MV-4-11 (cell line): Measurements from ENCODE around the gene SMPDL3B.

ENCODE experiments used
- DNase-seq: peaks from one replicate; lab custom pipeline; 2025; lab: John Stamatoyannopoulos, UW

SMPDL3B gene

GRCh38 chr1:27934818-27935549, at the start of gene SMPDL3B:
TSS of gene SMPDL3B (plus strand) at chr1:27935000. CDS start at chr1:27935184, 184 bp downstream.
- no peak for DNase-seq

GRCh38 chr1:27885114-27885528, 49.7 kb upstream of the SMPDL3B start:
- peak; percentile 97 for DNase-seq

DNA sequence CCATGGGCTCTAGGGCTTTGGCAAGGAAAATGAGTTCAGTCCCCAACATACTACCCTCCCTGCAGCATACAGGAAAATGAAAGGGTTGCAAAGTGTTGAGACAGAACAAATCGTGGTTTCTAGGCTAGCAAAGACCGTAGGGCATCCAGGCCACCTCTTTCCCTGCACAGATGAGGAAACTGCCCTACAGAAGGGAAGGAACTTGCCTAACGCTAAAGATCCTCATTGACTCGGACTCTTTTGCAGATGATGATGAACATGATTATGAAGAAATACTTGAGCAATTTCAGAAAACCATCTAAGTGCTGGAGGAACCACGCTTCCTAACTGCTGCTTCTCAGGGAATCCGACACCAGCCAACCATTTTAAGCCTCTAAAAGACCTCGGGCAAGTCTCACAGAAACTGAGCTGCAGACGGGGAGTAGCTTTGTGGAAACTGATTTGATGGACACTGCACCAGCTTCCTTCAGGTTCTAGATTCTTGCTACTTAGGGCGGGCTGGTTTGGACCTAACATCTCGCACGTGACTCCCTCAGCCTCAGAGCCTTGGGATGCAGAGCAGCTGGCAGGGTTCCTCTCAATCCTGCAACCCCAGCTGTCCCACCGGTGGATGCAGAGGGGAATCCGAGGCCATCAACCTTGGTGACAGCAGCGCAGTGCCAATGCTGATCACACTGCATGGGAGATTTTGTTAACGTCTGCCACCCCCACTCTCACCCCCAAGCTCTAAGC, 49.0 kb upstream of the SMPDL3B start:
- peak; percentile 98 for DNase-seq

GRCh38 chr1:27886353-27886679, 48.5 kb upstream of the SMPDL3B start:
- peak; percentile 73 for DNase-seq

GRCh38 chr1:27886744-27887143, 48.1 kb upstream of the SMPDL3B start:
- DNase-seq: no peak

DNA sequence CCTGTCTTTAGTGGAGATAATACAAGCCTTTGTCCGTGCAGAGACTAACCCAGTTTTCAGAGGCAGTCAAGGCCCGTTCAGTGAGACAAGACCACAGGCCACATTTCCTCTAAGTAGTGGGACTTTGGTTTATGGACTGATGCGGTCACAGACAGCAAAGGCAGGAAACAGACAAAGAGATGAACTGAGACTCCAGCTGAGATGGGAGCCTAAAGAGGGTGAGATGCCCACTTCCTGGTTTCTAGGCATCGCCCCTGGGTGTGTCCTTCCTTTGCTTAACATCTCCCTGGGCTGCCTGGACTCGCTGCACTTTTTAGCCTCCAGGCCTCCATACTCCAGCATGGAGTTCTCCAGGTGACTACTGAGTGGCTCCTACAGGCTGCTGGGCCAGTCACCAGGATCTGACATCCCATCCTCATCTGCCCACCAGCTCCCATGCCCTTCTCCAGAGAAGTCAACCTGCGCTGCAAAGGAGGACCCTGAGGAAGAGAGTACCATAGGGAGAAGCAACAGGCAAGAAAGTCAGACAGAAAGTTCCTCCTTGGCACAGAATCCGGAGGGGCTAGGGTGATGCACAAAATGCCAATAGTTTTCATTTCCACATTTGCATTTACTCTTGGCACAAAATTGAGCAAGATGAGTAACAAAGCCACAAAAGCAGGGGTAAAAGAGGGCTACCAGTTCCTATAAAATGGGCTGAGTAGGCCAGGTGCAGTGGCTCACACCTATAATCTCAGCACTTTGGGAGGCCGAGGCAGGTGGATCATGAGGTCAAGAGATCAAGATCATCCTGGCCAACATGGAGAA, 47.4 kb upstream of the SMPDL3B start:
- peak; percentile 95 for DNase-seq

- no peak for DNase-seq
Observed at GRCh38 chr1:27889506-27889905, 45.3 kb upstream of the SMPDL3B start.

DNA sequence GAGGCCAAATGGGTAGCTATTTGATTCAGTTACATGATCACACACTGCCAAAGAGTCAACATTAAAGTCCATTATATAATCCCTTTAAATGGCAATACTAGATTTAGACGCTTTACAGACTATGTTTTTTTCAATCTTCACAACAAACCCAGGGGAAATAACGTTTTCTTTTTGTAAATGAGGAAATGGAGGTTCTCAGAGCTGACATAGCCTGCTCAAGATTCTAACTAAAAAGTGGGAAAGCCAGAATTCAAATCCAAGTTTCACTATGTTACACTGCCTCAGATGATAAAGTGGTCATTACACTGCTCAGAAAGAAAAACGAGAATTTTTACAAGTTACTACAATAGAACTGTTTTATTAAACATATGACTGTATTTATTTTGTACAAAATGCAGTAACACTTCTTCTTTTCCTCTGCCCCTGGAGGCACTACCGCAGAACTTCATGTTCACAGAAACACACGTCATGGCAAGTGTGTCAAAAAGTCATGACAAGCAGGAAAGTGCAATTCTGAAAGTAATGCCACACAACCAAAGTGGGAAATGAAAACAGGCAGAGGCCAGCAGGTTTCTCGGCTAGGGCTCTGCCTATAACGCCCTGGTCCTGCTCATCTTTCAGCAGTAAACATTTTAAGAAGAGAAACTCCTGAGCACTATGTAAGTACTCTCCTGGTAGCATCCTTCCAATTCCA, 43.5 kb upstream of the SMPDL3B start:
- DNase-seq: peak; percentile 91

DNA sequence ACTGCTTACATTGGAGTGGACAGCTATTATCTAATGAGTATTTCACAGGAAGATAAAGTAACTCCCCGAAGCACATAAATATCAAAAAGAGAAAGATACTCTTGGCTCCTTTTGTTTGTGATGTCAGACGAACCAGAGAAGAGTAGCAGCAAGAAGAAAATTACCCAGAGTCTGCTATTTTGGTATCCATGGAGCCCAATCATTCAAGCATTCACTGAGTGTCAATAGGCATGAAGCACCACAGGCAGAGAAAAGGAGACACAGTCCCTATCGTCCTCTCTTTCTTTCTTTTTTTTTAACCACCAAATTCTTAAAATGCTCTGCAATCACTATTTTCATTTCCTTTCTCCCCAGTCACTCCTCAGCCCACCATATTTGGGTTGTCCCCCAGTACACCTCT, 40.3 kb upstream of the SMPDL3B start:
- no peak for DNase-seq

GRCh38 chr1:27906759-27907158, 28.0 kb upstream of the SMPDL3B start:
- no peak for DNase-seq

GRCh38 chr1:27912429-27912828, 22.4 kb upstream of the SMPDL3B start:
- DNase-seq: no peak

DNA sequence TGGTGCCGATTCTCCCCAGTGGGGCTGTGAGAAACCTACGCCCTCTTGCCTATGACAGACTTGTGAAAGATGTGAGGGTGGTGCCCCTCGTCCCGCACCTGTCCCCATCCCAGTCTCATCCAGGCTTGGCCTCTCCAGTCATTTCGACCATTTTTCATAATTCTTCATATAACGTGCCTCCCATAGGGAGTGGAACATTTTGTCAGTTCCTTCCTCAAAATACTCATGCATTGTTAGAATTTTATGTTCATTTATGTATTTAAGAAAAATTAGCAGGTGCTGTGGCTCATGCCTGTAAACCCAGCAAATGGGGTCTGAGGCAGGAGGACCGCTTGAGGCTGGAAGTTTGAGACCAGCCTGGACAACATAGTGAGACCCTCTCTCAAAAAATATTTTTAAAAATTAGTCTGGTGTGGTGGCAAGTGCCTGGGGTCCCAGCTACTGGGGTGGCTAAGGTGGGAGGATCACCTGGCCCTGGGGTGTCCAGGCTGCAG, 19.7 kb upstream of the SMPDL3B start:
- no peak for DNase-seq

DNA sequence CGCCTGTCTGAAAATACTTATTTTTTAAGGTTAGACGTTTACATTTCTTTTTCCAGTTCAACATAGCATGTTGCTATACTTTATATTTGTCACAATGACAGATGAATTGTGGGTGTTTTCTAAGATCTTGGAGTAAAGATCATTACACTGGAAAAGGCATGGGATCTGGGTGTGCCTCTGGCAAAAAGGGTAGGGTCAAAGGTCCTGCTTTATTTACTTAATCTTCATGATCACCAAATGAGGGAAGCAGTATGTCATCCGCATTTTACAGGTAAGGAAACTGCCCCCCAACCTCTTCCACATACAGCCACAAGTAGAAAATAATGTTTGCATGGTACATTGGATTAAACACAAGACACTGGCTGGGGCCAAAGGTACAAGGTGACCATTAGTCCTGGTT, 12.5 kb upstream of the SMPDL3B start:
- DNase-seq: no peak

- no peak for DNase-seq
Observed at GRCh38 chr1:27928216-27928954, 6.4 kb upstream of the SMPDL3B start.

DNA sequence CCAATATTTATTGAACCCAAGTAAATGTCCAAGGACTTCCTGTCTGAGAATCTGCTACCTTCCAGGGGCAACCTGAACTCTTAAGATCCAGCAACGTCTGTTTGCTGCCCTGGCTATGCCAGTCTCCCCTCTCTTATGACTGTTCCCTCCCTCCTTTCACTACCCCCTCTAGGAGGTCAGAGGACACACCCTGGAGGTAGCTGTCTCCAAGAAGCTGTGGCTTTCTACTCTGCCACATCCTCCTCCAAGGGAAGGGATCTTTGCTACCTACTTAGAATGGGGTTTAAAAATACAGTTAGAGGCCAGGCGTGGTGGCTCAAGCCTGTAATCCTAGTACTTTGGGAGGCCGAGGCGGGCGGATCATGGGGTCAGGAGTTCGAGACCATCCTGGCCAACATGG, 3.6 kb upstream of the SMPDL3B start:
- DNase-seq: peak; percentile 50

DNA sequence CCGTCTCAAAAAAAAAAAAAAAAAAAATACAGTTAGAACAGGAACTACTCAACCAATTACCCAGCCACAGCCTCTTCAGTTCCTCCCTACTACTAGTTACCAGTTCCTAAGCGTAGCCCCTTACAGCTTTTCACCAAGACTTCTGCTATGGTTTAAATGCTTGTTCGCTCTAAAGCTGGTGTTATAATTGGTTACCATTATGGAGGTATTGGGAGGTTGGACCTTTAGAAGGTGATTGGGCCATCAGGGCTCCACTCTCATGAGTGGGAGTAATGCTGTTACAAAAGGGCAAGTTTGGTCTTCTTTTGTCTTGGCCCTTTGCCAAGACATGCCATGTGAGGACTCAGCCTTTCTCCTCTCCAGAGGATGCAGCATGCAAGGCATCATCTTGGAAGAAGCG, 3.0 kb upstream of the SMPDL3B start:
- peak; percentile 91 for DNase-seq

GRCh38 chr1:27935721-27936120, 921 bp downstream of the SMPDL3B start:
- no peak for DNase-seq

GRCh38 chr1:27936370-27936769, 1.6 kb downstream of the SMPDL3B start:
- no peak for DNase-seq

GRCh38 chr1:27937524-27937836, 2.7 kb downstream of the SMPDL3B start:
- DNase-seq: no peak

DNA sequence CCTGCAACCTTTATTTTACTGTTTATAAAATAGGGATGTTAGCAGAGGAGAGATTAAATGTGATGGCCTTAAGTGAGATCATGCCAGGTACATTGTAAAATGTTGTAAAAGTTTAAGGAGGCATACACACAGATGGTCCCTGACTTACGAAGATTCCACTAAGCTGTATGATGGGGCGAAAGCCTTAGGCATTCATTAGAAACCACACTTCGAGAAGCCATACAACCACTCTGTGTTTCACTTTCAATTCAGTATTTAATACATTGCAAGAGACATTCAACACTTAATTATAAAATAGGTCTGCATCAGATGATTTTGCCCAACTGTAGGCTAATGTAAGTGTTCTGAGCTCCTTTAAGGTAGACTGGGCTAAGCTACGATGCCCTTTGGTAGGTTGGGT, 3.7 kb downstream of the SMPDL3B start:
- DNase-seq: no peak

DNA sequence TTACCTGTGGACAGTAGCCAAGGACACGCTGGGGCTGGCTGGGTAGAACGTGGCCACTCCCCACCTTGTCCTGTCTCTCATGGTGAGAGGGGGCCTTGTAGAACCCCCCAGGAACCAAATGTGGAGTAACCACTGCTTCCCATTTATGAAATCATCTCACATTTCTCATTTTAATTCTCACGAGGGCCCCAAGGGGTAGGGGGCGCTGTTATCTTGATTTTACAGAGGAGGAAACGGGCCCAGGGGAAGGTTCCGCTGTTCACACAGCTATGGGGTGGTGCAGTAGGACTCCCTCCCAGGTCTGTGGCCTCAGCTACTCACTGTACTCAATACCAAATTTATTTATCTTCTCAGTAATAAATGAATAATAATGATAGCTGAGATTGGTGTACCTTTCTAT, 5.5 kb downstream of the SMPDL3B start:
- DNase-seq: peak; percentile 57
